HG03354 (cell line): ENCODE results near the gene ZNF768.
"Not testable (repeated sequence)": the region's sequence is repeated elsewhere in the genome, so short reads cannot be mapped to it uniquely, and the experiment has no call there.

ENCODE experiments used
- ATAC-seq: cut with Tn5 transposase; IDR thresholded peaks from one replicate; pipeline ENCODE4 v1.9.1; 2021; ENCODE audit warnings: mild to moderate bottlenecking; ENCODE audit not compliant: unreplicated experiment, poor library complexity, severe bottlenecking

Gene ZNF768

GRCh38 chr16:30478766-30479478 is 47.4 kb downstream of the ZNF768 start:
- ATAC-seq: no peak

GRCh38 chr16:30477773-30478172 is 48.6 kb downstream of the ZNF768 start:
- not testable (repeated sequence) for ATAC-seq

- no peak for ATAC-seq
These were observed 49.4 kb downstream of the ZNF768 start for GRCh38 chr16:30476991-30477390.

GRCh38 chr16:30474684-30475083 is 51.7 kb downstream of the ZNF768 start:
- no peak for ATAC-seq

GRCh38 chr16:30474074-30474452 is 52.3 kb downstream of the ZNF768 start:
- no peak for ATAC-seq
